ENCODE data around the gene TMEM247. TPM values are rescaled to one million over a fixed set of nuclear protein-coding genes. Genes with fewer than 3 reads are reported as not detected.

Gene TMEM247
- total and polyA plus RNA-seq, 10 of the 15 experiments (the other 5 are each of a cell fraction or from before 2014, with no cell fraction given): not detected

GRCh38 chr2:46494596-46494995, 15.2 kb downstream of the TMEM247 start (continued):
- TF ChIP-seq MAX (IDR thresholded peaks at IDR 0.05; ENCODE audit: low read depth, low read length) (no peak), POLR2A (IDR thresholded peaks at IDR 0.05; ENCODE audit: low read depth, low read length) (no peak), YBX1 (IDR thresholded peaks at IDR 0.05) (no peak), TARDBP (IDR thresholded peaks at IDR 0.05; ENCODE audit: borderline replicate concordance) (no peak), PBX3 (IDR thresholded peaks at IDR 0.05; ENCODE audit: insufficient replicate concordance, low read depth, low read length) (no peak), MYB (IDR thresholded peaks at IDR 0.05; ENCODE audit: borderline replicate concordance, low read depth, low read length) (no peak), NFIC (IDR thresholded peaks at IDR 0.05; ENCODE audit: low read depth, low read length) (no peak)

DNA sequence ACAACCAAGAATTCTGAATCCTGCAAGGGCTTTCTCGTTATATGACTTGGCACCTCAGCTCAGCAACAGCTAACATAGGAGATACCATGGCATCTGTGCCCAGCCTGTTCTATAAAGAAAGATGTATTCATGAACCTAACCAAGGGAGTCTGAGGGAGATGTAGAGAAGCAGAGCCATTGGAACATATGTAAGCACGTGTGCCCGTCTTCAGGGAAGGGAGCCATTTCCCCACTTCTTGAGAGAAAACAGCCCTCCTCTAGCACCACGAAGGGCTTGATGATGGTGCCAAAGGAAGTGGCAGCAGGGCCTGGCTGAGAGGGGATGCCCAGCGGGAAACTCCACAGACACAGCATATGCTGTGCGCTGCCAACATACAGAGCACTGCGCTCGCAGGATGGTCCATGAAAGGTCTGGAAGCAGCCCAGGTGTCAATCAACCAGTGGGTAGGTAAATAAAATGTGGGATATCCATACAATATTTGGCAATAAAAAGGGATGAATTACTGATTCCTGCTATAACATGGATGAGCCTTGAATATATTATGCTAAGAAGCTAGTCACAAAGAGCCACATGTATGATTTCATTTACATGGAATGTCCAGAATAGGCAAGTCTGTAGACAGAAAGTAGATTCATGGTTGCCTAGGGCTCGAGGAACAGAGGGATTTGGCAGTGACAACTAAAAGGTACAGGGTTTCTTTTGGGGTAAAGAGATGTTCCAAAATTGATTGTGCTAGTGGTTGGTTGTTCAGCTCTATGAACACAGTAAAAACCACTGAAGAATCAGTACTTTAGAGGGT, 16.1 kb downstream of the TMEM247 start:
- Histone ChIP-seq H3K4me1 (ENCODE audit: control insufficient read depth, insufficient read depth, low read length) (peaks cover 34% of the 10 kb centered on the region), H3K9me3 (replicated peaks; ENCODE audit: control insufficient read depth, insufficient read depth, low read length) (no peaks in the 10 kb centered on the region), H4K20me1 (ENCODE audit: control insufficient read depth, insufficient read depth) (no peaks in the 10 kb centered on the region), H3K27me3 (replicated peaks in 1 of 2; ENCODE audit: control insufficient read depth in 2 of 2, insufficient read depth in 2 of 2, low read length in 1 of 2) (0 out of 4 replicates have a peak, but pooled peaks cover 0 to 2% of the 10 kb centered on the region in 2 experiments), H3K27ac (ENCODE audit: control insufficient read depth, insufficient read depth) (no peak overlapping the region), H3K4me2 (ENCODE audit: control insufficient read depth, insufficient read depth) (no peak overlapping the region), H3K36me3 (ENCODE audit: control insufficient read depth in 2 of 2, insufficient read depth in 2 of 2, low read length in 1 of 2) (no peaks in the 10 kb centered on the region), H3K79me2 (ENCODE audit: control insufficient read depth, insufficient read depth, low read length) (no peaks in the 10 kb centered on the region), H3K9ac (ENCODE audit: control insufficient read depth, insufficient read depth, low read length) (no peak overlapping the region), H3K4me3 (no peak overlapping the region), H2AFZ (ENCODE audit: control insufficient read depth, low read depth, low read length) (no peak overlapping the region)
- ChIA-PET SMC1A (ENCODE audit: uncharacterized antibody, unreplicated experiment) (interaction anchor here (0.9 to 12.4 kb wide), 8 partner anchors 10 to 74 kb away, joined by 3 to 89 read pairs (median 3); no protein-coding TSS in a partner anchor), RAD21 (ENCODE audit: unreplicated experiment) (interaction anchor here (0.9 to 2.6 kb wide), 3 partner anchors 10 to 74 kb away, joined by 3 to 14 read pairs (median 3); no protein-coding TSS in a partner anchor), POLR2A (interaction anchor here (0.7 to 2.0 kb wide), 2 partner anchors 42 to 70 kb away, joined by 4 to 6 read pairs; no protein-coding TSS in a partner anchor), CTCF (interaction anchor here (0.9 kb wide), 1 partner anchor 61 kb away, joined by 3 read pairs; no protein-coding TSS in a partner anchor)
- no peak for ATAC-seq
- intact Hi-C loops (cut with micrococcal nuclease; ENCODE audit: unreplicated experiment) (no loop called here), in situ Hi-C loops (cut with MboI) (no loop called here)
- 62% methylated on average over 9 of the region's 9 CpGs for WGBS (ENCODE audit: insufficient coverage, insufficient replicate concordance, low lambda C conversion rate, missing lambda C conversion rate)
- no peak for FAIRE-seq
- BruUV-seq (replicated peaks): no TSS peak
- no peak for DNase-seq (ENCODE audit: low read depth, low spot score)
- TF ChIP-seq ZNF274 (IDR thresholded peaks at IDR 0.05; ENCODE audit: insufficient read depth, insufficient read length) (no peak), PAX8 (IDR thresholded peaks at IDR 0.05) (no peak), EZH2 (IDR thresholded peaks at IDR 0.05; ENCODE audit: borderline replicate concordance, control insufficient read depth, low read depth, low read length) (no peak), JUND (IDR thresholded peaks at IDR 0.05; ENCODE audit: low read depth, low read length) (no peak), SUZ12 (IDR thresholded peaks at IDR 0.05; ENCODE audit: unreplicated experiment) (no peak), STAT3 (IDR thresholded peaks at IDR 0.05; ENCODE audit: low read depth, low read length) (no peak), PML (IDR thresholded peaks at IDR 0.05; ENCODE audit: low read length) (no peak), KAT2A (conservative IDR thresholded peaks at IDR 0.05; ENCODE audit: control insufficient read depth, low read depth, low read length) (no peak), MYC (IDR thresholded peaks at IDR 0.05; ENCODE audit: insufficient read depth, insufficient read length, insufficient replicate concordance, low read length, severe bottlenecking) (no peak)
- TF ChIP-seq, protein P1, sequence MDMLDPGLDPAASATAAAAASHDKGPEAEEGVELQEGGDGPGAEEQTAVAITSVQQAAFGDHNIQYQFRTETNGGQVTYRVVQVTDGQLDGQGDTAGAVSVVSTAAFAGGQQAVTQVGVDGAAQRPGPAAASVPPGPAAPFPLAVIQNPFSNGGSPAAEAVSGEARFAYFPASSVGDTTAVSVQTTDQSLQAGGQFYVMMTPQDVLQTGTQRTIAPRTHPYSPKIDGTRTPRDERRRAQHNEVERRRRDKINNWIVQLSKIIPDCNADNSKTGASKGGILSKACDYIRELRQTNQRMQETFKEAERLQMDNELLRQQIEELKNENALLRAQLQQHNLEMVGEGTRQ (IDR thresholded peaks at IDR 0.05; ENCODE audit: borderline replicate concordance, low read depth, low read length): no peak
- TF ChIP-seq, protein P2, sequence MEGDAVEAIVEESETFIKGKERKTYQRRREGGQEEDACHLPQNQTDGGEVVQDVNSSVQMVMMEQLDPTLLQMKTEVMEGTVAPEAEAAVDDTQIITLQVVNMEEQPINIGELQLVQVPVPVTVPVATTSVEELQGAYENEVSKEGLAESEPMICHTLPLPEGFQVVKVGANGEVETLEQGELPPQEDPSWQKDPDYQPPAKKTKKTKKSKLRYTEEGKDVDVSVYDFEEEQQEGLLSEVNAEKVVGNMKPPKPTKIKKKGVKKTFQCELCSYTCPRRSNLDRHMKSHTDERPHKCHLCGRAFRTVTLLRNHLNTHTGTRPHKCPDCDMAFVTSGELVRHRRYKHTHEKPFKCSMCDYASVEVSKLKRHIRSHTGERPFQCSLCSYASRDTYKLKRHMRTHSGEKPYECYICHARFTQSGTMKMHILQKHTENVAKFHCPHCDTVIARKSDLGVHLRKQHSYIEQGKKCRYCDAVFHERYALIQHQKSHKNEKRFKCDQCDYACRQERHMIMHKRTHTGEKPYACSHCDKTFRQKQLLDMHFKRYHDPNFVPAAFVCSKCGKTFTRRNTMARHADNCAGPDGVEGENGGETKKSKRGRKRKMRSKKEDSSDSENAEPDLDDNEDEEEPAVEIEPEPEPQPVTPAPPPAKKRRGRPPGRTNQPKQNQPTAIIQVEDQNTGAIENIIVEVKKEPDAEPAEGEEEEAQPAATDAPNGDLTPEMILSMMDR (IDR thresholded peaks at IDR 0.05 in 2 of 3, conservative IDR thresholded peaks at IDR 0.05 in 1 of 3; ENCODE audit: control insufficient read depth in 2 of 3, extremely low read depth in 1 of 3, insufficient read depth in 1 of 3, low read depth in 3 of 3, low read length in 3 of 3): no peak

All from GM12878 (cell line).